HG03025 (cell line): Measurements from ENCODE around the gene OPN3.

Experiments
- ATAC-seq: cut with Tn5 transposase; IDR thresholded peaks from one replicate; pipeline ENCODE4 v1.9.1; 2021; ENCODE audit warnings: mild to moderate bottlenecking, moderate library complexity; ENCODE audit not compliant: unreplicated experiment, low FRiP score

The OPN3 gene

DNA sequence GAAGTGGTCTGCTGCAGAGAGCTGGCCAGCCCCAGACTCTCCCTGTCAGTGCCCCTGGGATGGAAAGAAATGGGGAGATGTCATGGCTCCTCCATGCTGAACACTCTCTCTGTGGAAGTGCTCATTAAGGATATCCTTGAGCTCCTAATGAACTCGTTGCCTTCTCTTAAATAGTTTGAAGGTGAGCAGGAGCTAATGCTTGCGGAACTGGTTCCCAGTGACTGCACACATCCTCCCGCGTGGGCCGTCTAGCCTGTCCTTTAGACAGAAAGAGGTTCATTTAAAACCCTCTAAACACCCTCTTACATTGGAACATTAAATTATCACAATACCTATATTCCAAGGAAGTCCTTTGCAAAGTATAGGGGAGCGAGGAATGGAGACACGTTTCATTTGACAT is 6.0 kb upstream of the OPN3 start:
- ATAC-seq, result no peak

DNA sequence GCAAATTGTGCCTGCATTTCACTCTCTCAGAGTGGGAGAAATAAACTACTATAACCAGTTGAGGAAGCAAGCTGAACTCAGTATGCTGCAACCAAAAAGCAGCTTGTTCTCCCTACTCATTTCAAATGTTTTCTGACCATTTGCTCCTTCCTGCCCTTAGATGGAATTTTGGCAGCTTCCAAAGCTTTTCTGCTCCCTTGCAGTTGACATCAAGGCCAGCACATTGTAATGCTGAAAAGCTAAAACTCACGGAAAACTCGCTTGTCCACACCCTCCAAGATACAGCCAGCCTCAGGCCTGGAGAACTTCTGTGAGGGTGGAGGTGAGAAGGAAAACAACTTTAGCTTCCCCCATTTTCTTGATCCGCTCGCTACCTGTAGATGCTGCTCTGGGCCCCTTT is 5.0 kb upstream of the OPN3 start:
- ATAC-seq, result no peak

DNA sequence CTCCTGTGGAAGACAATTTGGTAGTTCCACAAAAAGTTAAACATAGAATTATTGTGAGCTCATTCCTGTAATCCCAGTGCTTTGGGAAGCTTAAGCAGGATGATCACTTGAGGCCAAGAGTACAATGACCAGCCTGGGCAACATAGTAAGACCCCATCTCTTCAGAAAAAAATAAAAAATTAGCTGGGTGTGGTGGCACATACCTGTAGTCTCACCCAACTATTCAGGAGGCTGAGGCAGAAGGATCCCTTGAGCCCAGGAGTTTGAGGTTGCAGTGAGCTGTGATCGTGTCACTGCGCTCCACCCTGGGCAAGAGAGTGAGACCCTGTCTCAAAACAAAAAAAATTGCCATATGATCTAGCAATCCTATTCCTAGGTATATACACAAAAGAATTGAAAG is 4.1 kb upstream of the OPN3 start:
- no peak for ATAC-seq

DNA sequence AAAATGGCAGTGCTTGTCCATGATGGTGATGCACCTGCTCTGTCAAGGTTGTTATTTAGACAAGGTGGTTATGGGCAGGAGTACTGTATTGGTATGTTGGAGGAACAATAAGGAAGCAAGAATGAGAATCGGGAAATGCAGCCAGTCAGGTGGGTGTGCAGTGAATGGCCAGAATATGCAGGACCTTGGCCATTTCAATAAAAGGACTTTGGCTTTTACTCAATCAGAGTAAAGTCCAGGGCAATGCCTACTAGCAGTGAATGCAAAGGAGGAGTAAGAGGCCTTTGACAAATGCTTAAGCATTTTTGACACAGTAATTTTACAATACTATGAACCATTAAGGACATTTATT is 2.4 kb upstream of the OPN3 start:
- ATAC-seq, result no peak

DNA sequence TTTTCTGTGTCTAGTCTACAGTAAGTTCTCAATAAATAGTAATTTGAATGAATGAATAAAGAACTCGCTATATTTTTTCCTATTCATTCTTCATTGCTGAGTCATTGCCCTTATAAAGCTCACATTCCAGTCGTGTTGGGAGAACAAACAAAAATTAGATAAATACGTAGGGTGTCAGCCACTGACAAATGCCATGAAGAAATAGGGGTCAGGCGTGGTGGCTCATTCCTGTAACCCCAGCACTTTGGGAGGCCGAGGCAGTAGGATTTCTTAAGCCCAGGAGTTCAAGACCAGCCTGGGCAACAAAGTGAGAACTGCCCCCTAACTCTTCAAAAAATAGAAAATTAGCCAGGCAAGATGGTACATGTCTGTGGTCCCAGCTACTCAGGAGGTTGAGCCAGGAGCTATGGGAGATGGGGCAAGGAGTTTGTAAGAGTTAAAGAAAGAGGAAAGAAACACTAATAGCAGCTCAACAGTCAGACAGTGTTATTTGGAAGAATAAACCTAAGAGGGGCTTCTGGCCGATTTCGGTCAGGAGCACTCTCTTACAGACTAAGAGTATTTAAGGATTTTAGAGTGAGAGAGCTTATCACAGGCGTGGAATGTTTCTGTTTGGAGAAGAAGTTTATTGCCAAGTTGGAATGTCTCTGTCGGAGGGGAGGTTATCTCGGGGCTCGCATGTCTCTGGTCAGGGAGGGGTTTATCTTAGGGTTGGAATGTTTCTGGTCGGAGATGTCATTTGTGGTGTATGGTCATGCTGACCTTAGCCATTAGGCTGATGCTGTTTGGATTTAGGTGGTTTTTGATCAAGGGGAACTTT is 1.8 kb upstream of the OPN3 start:
- no peak for ATAC-seq

DNA sequence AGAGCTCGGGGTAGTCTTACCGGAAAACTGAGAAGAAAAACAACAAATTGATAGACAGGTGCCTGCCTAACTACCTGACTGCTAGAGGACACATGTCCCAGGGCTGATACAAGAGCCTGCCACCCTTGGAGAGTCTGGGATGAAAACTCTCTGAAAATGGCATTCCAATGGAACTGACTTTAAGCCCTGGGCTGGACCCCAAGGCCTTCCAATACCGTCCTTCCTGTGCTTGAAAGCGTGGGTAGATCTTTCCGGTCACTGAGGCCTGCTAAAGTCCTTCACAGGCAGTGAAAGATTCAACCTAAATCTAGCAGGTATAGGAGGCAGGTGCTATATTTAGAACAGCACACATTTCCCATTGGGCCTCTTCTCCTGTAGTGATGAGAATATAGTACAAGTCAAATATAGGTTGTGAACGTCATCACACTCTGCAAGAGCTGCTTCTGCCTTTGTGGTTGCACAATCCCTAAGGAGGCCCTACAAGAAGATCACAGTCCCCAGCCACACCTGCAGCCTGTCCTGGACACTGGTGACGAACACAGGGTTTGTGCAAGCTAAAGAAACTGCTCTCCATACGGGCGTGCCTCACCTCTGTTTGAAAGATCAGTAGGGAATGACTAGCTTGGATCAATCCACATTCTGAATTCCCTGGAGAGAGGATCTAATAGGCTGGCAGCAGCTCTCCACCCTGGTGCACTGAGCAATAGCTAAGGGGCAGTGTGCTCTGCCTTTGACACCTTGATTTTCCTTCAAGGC is 876 bp upstream of the OPN3 start:
- no peak for ATAC-seq

DNA sequence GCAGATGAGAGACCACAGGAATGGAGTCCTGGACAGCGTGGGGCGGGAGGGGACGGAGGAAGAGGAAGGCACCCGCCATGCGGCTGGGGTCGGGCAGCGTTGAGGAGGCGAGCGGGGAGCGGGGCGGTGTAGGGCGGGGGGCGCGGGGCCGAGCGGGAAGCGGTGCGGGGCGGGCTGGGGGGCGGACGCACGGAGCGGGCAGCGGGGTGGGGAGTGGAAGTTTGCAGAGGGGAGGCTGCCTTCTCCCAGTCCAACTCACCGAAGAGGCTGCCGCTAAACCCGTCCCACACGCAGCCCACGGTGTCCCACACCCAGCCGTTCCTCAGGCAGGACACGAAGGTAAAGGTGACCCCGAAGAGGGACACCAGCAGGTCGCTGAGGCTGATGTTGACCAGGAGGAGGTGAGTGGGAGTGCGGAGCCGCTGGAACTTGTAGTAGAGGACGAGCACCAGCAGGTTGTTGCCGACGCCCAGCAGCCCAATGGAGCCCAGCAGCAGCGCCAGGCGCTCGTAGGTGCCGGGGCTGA is 483 bp downstream of the OPN3 start:
- ATAC-seq, result peak; percentile 43

DNA sequence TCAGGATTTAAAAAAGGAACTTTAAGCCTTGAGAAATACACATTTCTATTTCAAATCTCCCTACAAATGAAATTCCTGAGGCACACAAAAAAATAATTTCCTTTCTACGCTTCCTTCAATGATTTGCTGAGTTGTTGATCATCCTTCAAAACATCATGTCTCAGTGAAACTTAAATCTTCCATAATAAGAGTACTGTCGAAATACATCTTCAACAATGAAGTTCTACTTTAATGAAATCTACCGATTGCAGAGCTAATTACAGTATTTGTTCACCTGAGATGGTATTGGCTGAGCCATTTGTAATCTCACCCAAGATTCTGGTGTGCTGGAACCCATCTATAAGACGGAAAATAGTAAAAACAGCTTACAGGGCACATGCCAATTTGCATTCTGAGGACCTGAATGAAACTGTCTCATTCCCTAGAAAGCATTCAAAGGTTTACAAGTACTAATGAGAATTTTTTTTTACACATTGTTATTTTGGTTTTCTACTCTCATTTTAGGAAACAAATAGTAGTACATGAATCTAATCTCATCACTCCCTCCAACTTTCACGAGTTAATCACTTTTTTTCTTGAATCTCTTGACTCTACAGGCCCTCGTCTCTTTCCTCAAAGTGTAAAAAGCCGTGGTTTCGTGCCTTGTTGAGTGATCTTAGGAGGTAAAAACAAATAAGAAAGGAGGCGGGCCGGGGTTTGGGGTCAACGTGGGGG is 1.1 kb downstream of the OPN3 start:
- no peak for ATAC-seq

DNA sequence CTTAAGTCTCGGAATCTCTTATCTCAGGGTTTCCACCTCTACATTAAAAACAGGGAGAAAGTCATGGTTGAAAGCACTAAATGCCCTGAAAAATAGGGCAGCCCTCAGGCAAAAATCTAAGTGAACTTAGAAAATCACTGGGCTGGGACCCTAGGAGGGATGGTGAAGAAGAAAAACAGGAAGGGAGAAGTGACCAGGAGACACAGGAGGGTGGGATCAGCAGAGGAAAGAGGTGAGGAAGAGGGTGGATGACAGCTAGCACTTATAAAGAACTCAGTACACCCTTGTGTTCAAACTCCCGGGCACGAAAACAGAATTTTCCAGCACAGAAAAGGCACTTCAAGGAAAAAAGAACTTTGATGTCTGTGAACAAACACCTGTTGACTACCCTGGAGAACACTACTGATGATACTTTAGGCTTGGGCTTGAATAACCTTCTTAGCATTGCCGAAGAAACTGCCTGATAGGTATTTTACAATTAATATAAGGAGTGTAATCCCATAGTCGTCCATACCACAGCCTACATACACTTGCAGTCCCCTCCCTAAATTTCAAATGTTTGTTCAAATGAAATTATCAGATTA is 2.0 kb downstream of the OPN3 start:
- no peak for ATAC-seq

DNA sequence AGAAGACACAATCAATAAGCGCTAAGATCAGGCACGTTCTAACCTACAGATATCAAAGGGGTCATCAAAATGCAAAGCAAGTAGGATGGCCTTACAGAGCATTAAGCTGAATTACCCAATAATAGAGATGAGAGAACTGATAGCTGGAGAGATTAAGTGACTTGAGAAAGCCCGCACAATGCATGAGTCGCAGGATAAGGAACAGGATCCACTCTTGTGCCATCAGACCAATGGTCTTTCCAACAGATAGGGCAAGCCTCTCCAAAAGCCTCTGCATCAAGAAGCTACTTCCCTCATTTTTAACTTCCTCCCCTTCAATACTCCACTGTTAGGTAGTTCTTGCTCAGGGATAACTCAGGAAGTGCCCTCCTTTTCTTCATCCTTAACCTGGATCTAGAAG is 2.6 kb downstream of the OPN3 start:
- ATAC-seq, result no peak

DNA sequence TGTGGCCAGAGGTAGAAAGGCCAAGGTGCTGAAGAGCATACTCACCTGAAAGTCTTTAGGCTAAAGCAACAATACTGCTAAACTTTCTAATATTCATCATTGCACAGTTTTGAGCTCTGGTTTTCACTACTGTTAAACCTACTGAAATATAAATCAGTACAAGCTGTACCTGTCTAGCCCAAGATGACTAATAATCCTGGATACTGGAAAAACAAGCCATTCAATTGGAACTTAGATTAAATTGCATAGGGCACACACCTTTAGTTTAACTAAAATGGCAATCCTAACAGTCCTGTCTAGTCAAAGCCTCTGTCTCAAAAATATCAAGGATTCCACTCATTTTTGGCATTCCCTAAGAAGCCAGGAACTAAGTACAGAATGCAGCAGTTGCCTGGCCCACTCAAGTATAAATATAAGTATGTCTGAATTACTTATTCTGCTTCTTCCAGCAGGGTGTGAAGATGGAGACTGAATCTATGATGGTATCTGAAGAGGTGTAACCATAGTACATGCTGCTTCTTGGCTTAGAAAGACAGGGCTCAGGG is 3.1 kb downstream of the OPN3 start:
- ATAC-seq, result no peak

DNA sequence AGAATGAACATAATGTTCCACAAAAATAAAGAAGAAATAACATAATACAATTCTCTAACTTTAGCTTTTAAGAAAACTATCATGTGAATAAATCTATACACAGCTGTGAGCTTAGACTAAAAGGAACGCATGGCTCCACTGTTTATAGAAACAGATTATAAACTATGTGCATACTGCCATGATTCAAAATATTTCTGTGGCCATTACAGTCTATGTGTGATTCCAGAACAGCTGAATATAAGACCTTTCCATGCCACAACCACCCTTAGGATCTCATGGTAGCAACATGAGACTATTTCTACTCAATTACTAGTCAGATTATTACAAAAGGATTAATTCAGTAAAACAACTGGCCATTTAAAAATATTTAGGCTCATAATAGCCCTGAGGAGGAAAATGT is 3.9 kb downstream of the OPN3 start:
- ATAC-seq, result no peak

DNA sequence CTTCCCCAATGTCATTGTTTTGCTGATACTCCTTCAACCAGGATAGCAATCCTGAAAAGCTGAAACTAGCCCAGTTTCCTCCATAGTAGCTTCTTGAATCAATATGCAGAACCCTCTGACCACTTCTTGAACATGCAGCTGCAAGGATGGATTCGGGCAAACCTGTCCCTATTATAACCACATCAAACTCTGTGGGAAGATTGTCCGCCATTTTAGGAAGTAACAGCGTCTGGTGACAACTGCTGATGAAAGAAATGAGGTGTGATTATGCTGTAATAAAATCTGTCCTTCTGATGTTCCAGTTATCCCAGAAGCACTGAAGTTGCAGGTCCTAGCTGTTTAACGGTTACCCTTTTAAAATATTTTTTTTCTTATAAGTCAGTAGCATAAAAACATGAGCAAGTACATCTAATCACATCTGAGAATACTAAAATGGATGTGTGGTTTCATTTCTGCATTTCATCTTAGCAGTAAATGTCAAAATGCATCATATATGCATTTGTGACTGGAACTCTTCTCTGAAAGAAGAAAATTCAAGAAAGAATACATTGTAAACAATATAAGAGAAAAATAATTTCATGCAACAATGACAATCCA is 4.5 kb downstream of the OPN3 start:
- no peak for ATAC-seq

DNA sequence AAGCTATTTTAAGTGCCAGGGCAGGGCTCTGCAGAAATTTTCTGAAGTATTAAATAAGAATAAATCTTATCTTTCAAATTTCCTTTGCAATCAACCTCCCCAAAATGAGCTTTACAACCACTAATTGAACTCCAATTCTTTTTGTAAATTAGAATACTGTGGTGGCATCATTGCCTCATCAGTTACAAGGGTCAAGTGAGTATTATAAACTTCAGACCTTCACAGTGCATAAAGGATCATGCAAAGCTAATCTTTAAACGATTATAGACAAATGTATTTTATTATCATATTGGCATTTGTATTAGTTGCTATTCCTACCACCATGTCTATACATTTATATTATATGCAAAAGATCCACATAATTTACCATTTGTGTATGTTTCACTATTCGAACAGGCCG is 7.2 kb downstream of the OPN3 start:
- ATAC-seq, result no peak

DNA sequence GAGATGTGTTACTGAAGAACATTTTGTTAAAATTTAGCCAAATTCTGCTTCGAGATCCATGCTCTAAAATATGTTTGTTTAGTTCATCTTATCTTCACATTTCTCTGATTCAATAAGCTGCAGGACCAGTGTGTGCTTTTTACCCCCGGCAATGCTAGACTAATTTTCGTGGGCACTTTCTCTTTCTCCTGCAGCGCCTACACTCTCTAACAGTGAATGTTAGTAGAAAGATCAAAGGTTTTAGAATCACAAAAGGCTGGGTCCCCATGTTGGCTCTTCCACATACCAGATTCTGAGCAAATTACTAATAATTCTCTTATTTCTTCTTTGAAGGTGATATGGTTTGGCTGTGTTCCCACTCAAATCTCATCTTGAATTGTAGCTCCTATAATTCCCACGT is 8.5 kb downstream of the OPN3 start:
- no peak for ATAC-seq

DNA sequence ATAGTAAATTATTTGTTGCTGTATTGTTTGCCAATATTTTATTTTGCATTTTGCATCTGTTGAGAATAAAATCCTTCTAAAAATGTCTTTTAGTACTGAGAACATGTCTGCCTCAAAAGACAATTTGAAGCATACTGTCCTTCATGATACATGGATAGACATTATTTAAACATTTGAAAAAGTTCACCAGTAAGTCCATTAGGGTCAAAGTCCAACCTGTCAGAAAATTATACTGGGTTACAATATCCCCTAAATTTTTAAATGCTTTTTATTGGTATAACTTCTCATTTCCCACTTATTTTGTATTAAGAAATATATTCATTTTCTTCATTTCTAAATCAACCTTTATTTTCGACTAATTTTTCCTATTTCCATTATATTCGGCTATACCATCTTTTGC is 9.3 kb downstream of the OPN3 start:
- ATAC-seq, result no peak

DNA sequence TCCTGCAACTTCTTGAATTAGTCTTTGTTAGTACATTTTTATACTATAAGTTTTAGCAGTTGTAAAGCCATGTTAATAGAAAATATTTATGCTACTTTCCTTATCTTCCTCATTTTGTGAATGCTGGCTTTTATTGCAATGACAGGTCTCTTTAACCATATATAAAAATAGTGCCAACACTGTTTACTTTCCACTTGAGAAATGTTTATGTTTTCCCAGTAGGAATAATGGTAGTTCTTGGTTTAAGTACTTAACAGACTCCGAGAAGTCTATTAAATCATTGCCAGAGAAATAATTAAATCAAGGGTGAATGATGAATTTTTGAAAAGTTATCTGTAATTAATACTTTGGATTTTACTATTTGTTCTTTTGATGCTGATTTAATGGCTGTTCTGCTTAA is 9.7 kb downstream of the OPN3 start:
- ATAC-seq, result no peak

DNA sequence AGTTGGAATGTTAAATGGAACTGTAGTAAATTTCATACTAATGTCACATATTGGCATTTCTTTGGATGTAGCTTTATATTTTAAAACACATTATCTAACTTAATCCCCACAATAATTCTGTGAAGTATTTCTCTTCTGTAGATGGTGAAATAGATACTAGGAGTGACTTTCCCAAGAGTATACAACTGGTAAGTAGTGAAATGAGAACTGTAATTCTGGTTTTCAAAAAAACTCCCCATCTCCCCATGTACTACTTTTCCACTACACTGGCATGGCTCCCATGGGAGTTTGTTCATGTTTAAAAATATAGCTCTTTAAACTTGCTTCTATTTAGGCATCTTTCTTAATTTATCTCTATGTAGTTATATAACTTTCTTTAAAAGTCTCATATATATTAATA is 10.2 kb downstream of the OPN3 start:
- no peak for ATAC-seq

DNA sequence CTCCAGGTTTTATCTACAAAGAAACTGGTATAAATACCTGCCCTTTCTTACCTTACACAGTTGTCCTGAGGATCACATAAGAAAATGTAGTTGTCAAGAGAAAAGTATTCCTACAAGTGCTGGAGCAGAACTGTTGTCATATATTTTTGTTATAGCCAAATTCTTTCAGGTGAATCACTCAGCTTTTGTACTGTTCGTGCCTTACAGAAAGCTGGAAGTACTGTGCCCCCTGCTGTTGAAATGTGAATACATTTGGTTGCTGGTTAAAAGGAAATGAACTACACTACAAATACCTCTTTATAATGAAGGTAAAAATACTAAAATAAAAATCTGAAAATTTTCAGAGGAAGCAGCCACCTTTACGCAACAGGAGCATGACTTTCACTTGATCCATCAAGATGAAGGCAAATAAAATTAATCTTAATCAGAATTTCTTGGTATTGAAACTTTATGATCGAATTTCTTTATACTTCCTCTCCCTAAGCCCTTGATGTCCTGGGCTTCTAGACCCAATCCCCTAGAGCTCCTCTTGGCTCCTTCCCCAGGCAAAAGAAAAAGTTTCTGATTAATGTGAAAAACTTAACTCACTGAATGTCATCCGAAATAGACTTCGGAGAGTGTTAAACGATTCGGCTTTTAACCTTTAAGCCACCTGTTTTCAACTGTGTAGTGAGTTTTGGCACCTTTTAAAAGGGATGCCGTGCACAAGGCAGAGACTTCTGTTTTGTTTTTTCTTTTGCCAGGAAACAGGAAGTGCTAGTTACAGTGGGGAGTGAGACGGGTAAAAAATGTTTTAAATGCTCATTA is 12.5 kb downstream of the OPN3 start:
- peak; percentile 50 for ATAC-seq

DNA sequence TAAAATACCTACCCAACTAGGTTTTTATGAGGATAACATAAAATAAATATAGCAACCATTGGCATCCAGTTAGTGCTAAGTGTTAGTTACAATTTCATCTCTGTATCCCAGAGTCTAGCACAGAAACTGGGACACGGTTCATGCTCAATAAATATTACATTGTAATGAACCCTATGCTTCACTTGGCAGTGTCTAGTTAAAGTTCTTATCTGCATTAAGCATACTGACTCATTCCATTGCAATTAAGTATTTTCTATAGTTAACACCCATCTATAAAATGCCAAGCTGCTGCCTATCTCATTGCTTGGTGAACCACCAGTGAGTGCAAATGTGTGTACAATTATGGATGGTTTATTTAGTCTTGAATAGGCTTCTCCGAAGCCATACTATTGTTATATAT is 15.2 kb downstream of the OPN3 start:
- ATAC-seq, result no peak
